H1 (cell line): ENCODE measurements around the gene NUDC. TPM values are rescaled to one million over a fixed set of nuclear protein-coding genes. Genes with fewer than 3 reads are reported as not detected.
A peak's percentile ranks its signal among the peaks of the same experiment; 100 is the strongest.

Source experiments
- CTCF ChIA-PET: fragments of 300-600 bp; sonication (Branson Sonifier 250); formaldehyde crosslinking; loops from one replicate; lab custom pipeline; 2021; ENCODE audit not compliant: partially characterized antibody; lab: Charles Lee
- POLR2A ChIA-PET: fragments of 300-600 bp; sonication (Branson Sonifier 250); formaldehyde crosslinking; loops from one replicate; lab custom pipeline; 2021; ENCODE audit warnings: inconsistent platforms; ENCODE audit not compliant: partially characterized antibody; lab: Charles Lee
- DNase-seq, 2 experiments: peaks; one replicate each; pipeline versions ENCODE4 v3.0.0 to v3.0.0-alpha.2; 2010 to 2022; ENCODE audit warnings: low spot score in 2 of 2, low read depth in 1 of 2, mixed read lengths in 1 of 2
- FAIRE-seq: peaks from 2 replicates; lab custom pipeline; 2011; peaks lifted over from hg19 to GRCh38; lab: Jason Lieb, UNC
- H2AFZ ChIP-seq: 2 replicates; pipeline ENCODE4 v1.8.1; 2012; ENCODE audit warnings: low read length, inconsistent platforms
- H2AK5ac ChIP-seq: 2 replicates; pipeline ENCODE4 v1.6.1; 2013; ENCODE audit warnings: low read depth, low read length
- H2BK120ac ChIP-seq: replicated peaks from 2 replicates; pipeline ENCODE3; 2013; ENCODE audit warnings: low read depth, low read length, inconsistent platforms
- H2BK12ac ChIP-seq: 2 replicates; pipeline ENCODE4 v1.6.1; 2013; ENCODE audit warnings: low read depth, low read length
- H2BK15ac ChIP-seq: 2 replicates; pipeline ENCODE4 v1.6.1; 2013; ENCODE audit warnings: low read length
- H2BK20ac ChIP-seq: 2 replicates; pipeline ENCODE4 v1.6.1; 2013; ENCODE audit warnings: low read length
- H2BK5ac ChIP-seq: 2 replicates; pipeline ENCODE4 v1.6.1; 2013; ENCODE audit warnings: low read depth, low read length
- H3K14ac ChIP-seq: 2 replicates; pipeline ENCODE4 v1.6.1; 2013; ENCODE audit warnings: inconsistent platforms; ENCODE audit not compliant: insufficient read length
- H3K18ac ChIP-seq: 2 replicates; pipeline ENCODE4 v1.6.1; 2013; ENCODE audit warnings: low read length; ENCODE audit errors: extremely low read depth
- H3K23ac ChIP-seq: 2 replicates; pipeline ENCODE4 v1.6.1; 2013; ENCODE audit warnings: inconsistent platforms; ENCODE audit not compliant: insufficient read length
- H3K23me2 ChIP-seq: 2 replicates; pipeline ENCODE4 v1.6.1; 2013; ENCODE audit warnings: low read depth, low read length
- H3K27ac ChIP-seq: 2 replicates; pipeline ENCODE4 v1.6.1; 2011; ENCODE audit warnings: low read depth, low read length, inconsistent platforms
- H3K27me3 ChIP-seq, 4 experiments: replicated peaks in 1 of 4; 1 replicate in 1 of 4; 2 replicates in 3 of 4; pipeline versions ENCODE4 v1.6.1 to v1.8.1; 2011 to 2013; ENCODE audit warnings: low read length in 3 of 4, mild to moderate bottlenecking in 3 of 4, inconsistent platforms in 2 of 4, mixed read lengths in 2 of 4, moderate library complexity in 1 of 4; ENCODE audit not compliant: control insufficient read depth in 3 of 4, insufficient read depth in 3 of 4; ENCODE audit errors: extremely low read depth in 1 of 4
- H3K36me3 ChIP-seq, 4 experiments: 2 replicates each; pipeline versions ENCODE4 v1.6.1 to v1.8.1; 2011 to 2013; ENCODE audit warnings: mild to moderate bottlenecking in 4 of 4, low read length in 3 of 4, moderate library complexity in 2 of 4, control low read depth in 1 of 4, inconsistent platforms in 1 of 4; ENCODE audit not compliant: insufficient read depth in 4 of 4, control insufficient read depth in 2 of 4
- H3K4ac ChIP-seq: replicated peaks from 2 replicates; pipeline ENCODE3; 2013; ENCODE audit warnings: low read length, low read depth, mixed read lengths, inconsistent platforms; ENCODE audit not compliant: insufficient read length
- H3K4me1 ChIP-seq, 4 experiments: replicated peaks in 1 of 4; 1 replicate in 1 of 4; 2 replicates in 3 of 4; pipeline versions ENCODE4 v1.6.1 to v1.8.1; 2011 to 2013; ENCODE audit warnings: low read length in 3 of 4, inconsistent platforms in 2 of 4, mixed read lengths in 1 of 4; ENCODE audit not compliant: insufficient read depth in 4 of 4, control insufficient read depth in 3 of 4
- H3K4me2 ChIP-seq, 2 experiments: 2 replicates each; pipeline versions ENCODE4 v1.6.1 to v1.8.1; 2011 to 2013; ENCODE audit warnings: low read depth in 2 of 2, low read length in 2 of 2, control low read depth in 1 of 2, inconsistent platforms in 1 of 2, mild to moderate bottlenecking in 1 of 2; ENCODE audit not compliant: insufficient read depth in 1 of 2
- H3K4me3 ChIP-seq, 4 experiments: fragments of 200-600, 300-600 bp in 1 of 4; sonication (generic), shearing (Covaris generic), sonication (Bioruptor Twin) in 1 of 4; 2 replicates each; pipeline versions ENCODE4 v1.5.1 to v1.8.1; 2011 to 2016; ENCODE audit warnings: low read length in 4 of 4, low read depth in 3 of 4, control low read depth in 2 of 4, inconsistent platforms in 2 of 4, mild to moderate bottlenecking in 2 of 4, mixed read lengths in 1 of 4, moderate library complexity in 1 of 4; ENCODE audit not compliant: insufficient read depth in 2 of 4; ENCODE audit errors: extremely low read depth in 1 of 4
- H3K56ac ChIP-seq: replicated peaks from 2 replicates; pipeline ENCODE3; 2013; ENCODE audit warnings: low read depth, mild to moderate bottlenecking, mixed read lengths, low read length, inconsistent platforms; ENCODE audit not compliant: insufficient read length
- H3K79me1 ChIP-seq: 2 replicates; pipeline ENCODE4 v1.6.1; 2013; ENCODE audit warnings: low read depth, low read length, control low read depth
- H3K79me2 ChIP-seq, 2 experiments: 2 replicates each; pipeline versions ENCODE4 v1.6.1 to v1.8.1; 2012 to 2013; ENCODE audit warnings: low read length in 2 of 2, mild to moderate bottlenecking in 2 of 2, inconsistent platforms in 1 of 2; ENCODE audit not compliant: insufficient read depth in 2 of 2, control insufficient read depth in 1 of 2
- H3K9ac ChIP-seq, 4 experiments: replicated peaks in 1 of 4; 1 replicate in 1 of 4; 2 replicates in 3 of 4; pipeline versions ENCODE4 v1.6.1 to v1.8.1; 2011 to 2013; ENCODE audit warnings: low read depth in 3 of 4, low read length in 3 of 4, control low read depth in 2 of 4, mild to moderate bottlenecking in 2 of 4, moderate library complexity in 2 of 4, inconsistent platforms in 1 of 4; ENCODE audit errors: extremely low read depth in 1 of 4
- H3K9me3 ChIP-seq, 2 experiments: 2 replicates each; pipeline versions ENCODE4 v1.6.1 to v1.8.1; 2012 to 2013; ENCODE audit warnings: mild to moderate bottlenecking in 2 of 2, moderate library complexity in 2 of 2, control low read depth in 1 of 2, inconsistent platforms in 1 of 2, low read depth in 1 of 2, low read length in 1 of 2, mixed read lengths in 1 of 2; ENCODE audit not compliant: insufficient read depth in 2 of 2
- H4K20me1 ChIP-seq, 2 experiments: replicated peaks in 1 of 2; 2 replicates each; pipeline versions ENCODE3 to v1.8.1; 2011 to 2013; ENCODE audit warnings: inconsistent platforms in 2 of 2, low read length in 2 of 2, mild to moderate bottlenecking in 1 of 2; ENCODE audit not compliant: insufficient read depth in 2 of 2, control insufficient read depth in 1 of 2
- H4K5ac ChIP-seq: 2 replicates; pipeline ENCODE4 v1.6.1; 2013; ENCODE audit warnings: low read length, low read depth, mixed read lengths, inconsistent platforms; ENCODE audit not compliant: insufficient read length
- H4K8ac ChIP-seq: 2 replicates; pipeline ENCODE4 v1.8.0; 2013; ENCODE audit warnings: mild to moderate bottlenecking, moderate library complexity, low read length, inconsistent platforms; ENCODE audit not compliant: insufficient read depth; ENCODE audit errors: extremely low read depth
- H4K91ac ChIP-seq: replicated peaks from 2 replicates; pipeline ENCODE3; 2013; ENCODE audit warnings: low read length, mixed read lengths, inconsistent platforms; ENCODE audit not compliant: insufficient read length
- FOSL1 ChIP-seq: IDR thresholded peaks from 2 replicates; pipeline ENCODE4 v1.6.1; 2011; ENCODE audit warnings: mild to moderate bottlenecking, low read depth, low read length, moderate library complexity; ENCODE audit not compliant: insufficient read depth
- KDM1A ChIP-seq: fragments of 200-600, 300-600 bp; sonication (generic); IDR thresholded peaks from 2 replicates; pipeline ENCODE4 v1.7.1; 2016; ENCODE audit warnings: mild to moderate bottlenecking, low read length, borderline replicate concordance
- WGBS, 2 experiments: shearing (Covaris generic) in 1 of 2; methylation state at CpG; one replicate each; pipeline versions ENCODE4 v1.1.6 to v1.1.7; 2013 to 2015; ENCODE audit warnings: low lambda C conversion rate in 2 of 2, mixed read lengths in 2 of 2, inconsistent platforms in 1 of 2, low coverage in 1 of 2, missing lambda C conversion rate in 1 of 2; ENCODE audit not compliant: insufficient replicate concordance in 2 of 2, insufficient coverage in 1 of 2, insufficient read length in 1 of 2; ENCODE audit errors: extremely low coverage in 1 of 2, missing lambda C conversion rate in 1 of 2; 5-methylcytosine and 5-hydroxymethylcytosine counted together
- polyA plus RNA-seq, 7 experiments: library from polyadenylated mRNA; depleted of rRNA in 3 of 7; stranded (reverse) in 5 of 7; unstranded in 2 of 7; fragments of >200 nt in 5 of 7; fragments of 200-250 nt in 2 of 7; gene quantifications; 1 replicate in 5 of 7; 2 replicates in 1 of 7; 4 replicates in 1 of 7; pipeline versions ENCODE4 v1.2.1 to v1.2.3, GENCODE V29; 2011 to 2013; ENCODE audit warnings: missing spikeins in 2 of 7, mixed read lengths in 2 of 7
- total RNA-seq: library from RNA; stranded (reverse); fragmentation: NEBNext Ultra II Directional; extraction: Animal tissue kit (Norgen Biotek cat#: 25700); gene quantifications from 2 replicates; pipeline ENCODE4 v1.2.1, GENCODE V29; 2021

Gene NUDC
- total and polyA plus RNA-seq, 2 of the 8 experiments (the other 6 are each of a cell fraction or from before 2014, with no cell fraction given) = 43.2 to 131 TPM

- no peak overlapping the region for H3K4ac ChIP-seq
- H2BK12ac ChIP-seq = no peak overlapping the region
- TF ChIP-seq FOSL1 = no peak
- peak; percentile 15; the same call in 1 of the 2 replicates for TF ChIP-seq KDM1A
- no peaks in the 10 kb centered on the region for H3K23me2 ChIP-seq
- H3K14ac ChIP-seq = no peak overlapping the region
- no peak overlapping the region for H2AK5ac ChIP-seq
- no peaks in the 10 kb centered on the region for H3K9me3 ChIP-seq
- no peaks in the 10 kb centered on the region for H3K4me1 ChIP-seq
- H4K8ac ChIP-seq = no peak overlapping the region
- H2BK15ac ChIP-seq = no peak overlapping the region
- DNase-seq (no peak), FAIRE-seq (no peak)
- no peaks in the 10 kb centered on the region for H3K27me3 ChIP-seq
- H3K79me2 ChIP-seq = no peaks in the 10 kb centered on the region
- H3K79me1 ChIP-seq = no peaks in the 10 kb centered on the region
- no peaks in the 10 kb centered on the region for H3K36me3 ChIP-seq
- no peak overlapping the region for H3K27ac ChIP-seq
- H3K4me3 ChIP-seq = no peak overlapping the region
- CTCF ChIA-PET = interaction anchor here (1.0 to 3.0 kb wide), 4 partner anchors 14 to 303 kb away, joined by 3 to 15 read pairs (median 7); partner anchors contain the start of gene KDF1
- no peak overlapping the region for H4K5ac ChIP-seq
- no peaks in the 10 kb centered on the region for H4K20me1 ChIP-seq
- 82% methylated on average over 3 of the region's 3 CpGs; no CpG with 5 or more reads in 1 of the 2 experiments for WGBS, 2 experiments
- no peak overlapping the region for H3K56ac ChIP-seq
- H4K91ac ChIP-seq = no peak overlapping the region
- H3K4me2 ChIP-seq = no peak overlapping the region
- no peak overlapping the region for H2AFZ ChIP-seq
- H3K9ac ChIP-seq = no peak overlapping the region
- POLR2A ChIA-PET = interaction anchor here (1.0 to 42.2 kb wide), 2 partner anchors 21 to 41 kb away, joined by 3 to 1829 read pairs; partner anchors contain the start of genes KDF1, TENT5B and TRNP1
- H2BK5ac ChIP-seq = no peak overlapping the region
- no peak overlapping the region for H2BK120ac ChIP-seq
- H2BK20ac ChIP-seq = no peak overlapping the region
- H3K23ac ChIP-seq = no peak overlapping the region
- H3K18ac ChIP-seq = no peak overlapping the region
Observed at GRCh38 chr1:26981146-26981846, 59.8 kb downstream of the NUDC start.
